Bronchial epithelial cell (primary cell): ENCODE results near the gene CELF1. TPM values are rescaled to one million over a fixed set of nuclear protein-coding genes. Genes with fewer than 3 reads are reported as not detected.

Experiments
- DNase-seq: peaks from one replicate; pipeline ENCODE4 v3.0.0-alpha.2; 2010; ENCODE audit warnings: low read depth
- FAIRE-seq: peaks from 2 replicates; lab custom pipeline; 2011; peaks lifted over from hg19 to GRCh38; lab: Jason Lieb, UNC
- H3K27me3 ChIP-seq: 2 replicates; pipeline ENCODE4 v1.5.1; 2011; ENCODE audit warnings: low read length; ENCODE audit not compliant: control insufficient read depth, insufficient read depth
- H3K36me3 ChIP-seq: 2 replicates; pipeline ENCODE4 v1.5.1; 2011; ENCODE audit warnings: low read length; ENCODE audit not compliant: control insufficient read depth, insufficient read depth
- H3K4me3 ChIP-seq: 2 replicates; pipeline ENCODE4 v1.5.1; 2011; ENCODE audit warnings: mild to moderate bottlenecking, low read depth, low read length, control low read depth
- CTCF ChIP-seq: IDR thresholded peaks from 2 replicates; pipeline ENCODE4 v1.5.1; 2011; ENCODE audit warnings: mild to moderate bottlenecking, moderate library complexity, low read length, control low read depth, inconsistent platforms; ENCODE audit not compliant: insufficient read depth, severe bottlenecking
- total RNA-seq: library from RNA; depleted of rRNA; stranded (reverse); fragments of >200 nt; gene quantifications from 2 replicates; pipeline ENCODE4 v1.2.1, GENCODE V29; 2014

CELF1 gene
- total RNA-seq, 1 donor from 2014 or later = 63.4 TPM

DNA sequence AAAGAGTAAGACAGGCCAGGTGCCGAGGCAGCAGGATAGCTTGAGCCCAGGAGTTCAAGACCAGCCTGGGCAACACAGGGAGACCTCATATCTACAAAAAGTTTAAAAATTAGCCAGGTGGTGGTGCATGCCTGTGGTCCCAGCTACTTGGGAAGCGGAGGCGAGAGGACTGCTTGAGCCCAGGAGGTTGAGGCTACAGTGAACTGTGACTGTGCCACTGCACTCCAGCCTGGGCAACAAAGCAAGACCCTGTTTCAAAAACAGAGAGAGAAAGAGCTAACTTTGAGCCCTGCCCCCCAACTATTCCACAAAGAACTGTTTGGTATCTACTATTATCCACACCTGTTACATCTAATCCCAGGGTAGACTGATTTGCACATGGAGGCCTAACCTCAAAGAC is 54.8 kb downstream of the CELF1 start:
- DNase-seq (no peak), FAIRE-seq (no peak)
- Histone ChIP-seq H3K36me3 (peaks cover 7% of the 10 kb centered on the region), H3K4me3 (no peak overlapping the region), H3K27me3 (no peaks in the 10 kb centered on the region)
- no peak for TF ChIP-seq CTCF

- Histone ChIP-seq H3K36me3 (peaks cover 7% of the 10 kb centered on the region), H3K27me3 (no peaks in the 10 kb centered on the region)
- FAIRE-seq = no peak
These were observed 56.1 kb downstream of the CELF1 start for GRCh38 chr11:47496808-47497207.

GRCh38 chr11:47495856-47496217 is 57.1 kb downstream of the CELF1 start:
- no peak for DNase-seq
- Histone ChIP-seq H3K4me3 (no peak overlapping the region), H3K27me3 (no peaks in the 10 kb centered on the region), H3K36me3 (peaks cover 5% of the 10 kb centered on the region)
- TF ChIP-seq CTCF = no peak
- no peak for FAIRE-seq

More at GRCh38 chr11:47496808-47497207, 56.1 kb downstream of the CELF1 start:
- DNase-seq = no peak
- no peak for TF ChIP-seq CTCF
- H3K4me3 ChIP-seq = no peak overlapping the region

- TF ChIP-seq CTCF = no peak
These were observed 57.7 kb downstream of the CELF1 start for GRCh38 chr11:47495011-47495855.

DNA sequence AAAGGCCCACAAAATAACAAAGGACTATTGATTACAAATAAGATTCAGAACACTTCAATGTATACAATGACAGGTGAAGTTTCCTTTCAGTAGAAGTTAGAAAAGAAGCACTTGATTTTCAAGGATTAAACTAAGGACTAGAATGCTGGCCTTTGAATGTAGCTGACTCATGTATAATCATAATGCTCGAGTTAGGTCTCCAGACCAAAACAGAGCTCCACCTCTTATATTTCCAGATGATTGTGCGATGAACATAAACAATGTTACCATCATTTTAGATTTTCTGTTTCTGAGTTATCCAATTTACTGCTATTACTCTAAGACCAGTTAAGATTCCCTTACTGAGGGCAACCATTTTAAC is 63.6 kb downstream of the CELF1 start:
- Histone ChIP-seq H3K4me3 (no peak overlapping the region), H3K27me3 (no peaks in the 10 kb centered on the region), H3K36me3 (peaks cover 14% of the 10 kb centered on the region)
- no peak for FAIRE-seq
- no peak for DNase-seq
- TF ChIP-seq CTCF = no peak

More at GRCh38 chr11:47495011-47495855, 57.7 kb downstream of the CELF1 start:
- no peak for DNase-seq
- H3K36me3 ChIP-seq = peaks cover 5% of the 10 kb centered on the region
- no peak overlapping the region for H3K4me3 ChIP-seq
- no peaks in the 10 kb centered on the region for H3K27me3 ChIP-seq
- FAIRE-seq = no peak
